HL-60 (cell line): ENCODE data around the gene SPHK1.

Experiments used
- DNase-seq, 2 experiments: peaks; one replicate each; pipeline ENCODE4 v3.0.0-alpha.2; 2010 to 2020; ENCODE audit warnings: low read depth in 1 of 2, low spot score in 1 of 2
- H3K27ac ChIP-seq: fragments of 250-450 bp; sonication (Bioruptor Pico); replicated peaks from 2 replicates; pipeline ENCODE4 v1.5.1; 2020; ENCODE audit warnings: mild to moderate bottlenecking, moderate library complexity
- H3K27me3 ChIP-seq: fragments of 250-450 bp; sonication (Bioruptor Pico); 2 replicates; pipeline ENCODE4 v1.5.1; 2021; ENCODE audit warnings: mild to moderate bottlenecking, moderate library complexity; ENCODE audit not compliant: insufficient read depth, poor library complexity, severe bottlenecking
- H3K4me3 ChIP-seq: replicated peaks from 2 replicates; pipeline ENCODE4 v1.5.1; 2011; ENCODE audit warnings: mild to moderate bottlenecking, control low read depth, low read length; ENCODE audit not compliant: insufficient read depth
- CTCF ChIP-seq: IDR thresholded peaks from one replicate; pipeline ENCODE4 v1.5.1; 2011; ENCODE audit warnings: low read length, control low read depth, inconsistent platforms; ENCODE audit not compliant: insufficient read depth
- GABPA ChIP-seq: IDR thresholded peaks from 2 replicates; pipeline ENCODE4 v1.6.1; 2012; ENCODE audit warnings: low read depth
- POLR2AphosphoS5 ChIP-seq: IDR thresholded peaks from 2 replicates; pipeline ENCODE4 v1.6.1; 2012; ENCODE audit warnings: low read depth
- SPI1 ChIP-seq: IDR thresholded peaks from 2 replicates; pipeline ENCODE4 v1.6.1; 2012; ENCODE audit warnings: low read depth, mild to moderate bottlenecking, borderline replicate concordance
- TF ChIP-seq, protein P1 (sequence below): IDR thresholded peaks from 2 replicates; pipeline ENCODE4 v1.6.1; 2012; ENCODE audit warnings: low read depth; ENCODE audit not compliant: insufficient replicate concordance

Gene SPHK1

DNA sequence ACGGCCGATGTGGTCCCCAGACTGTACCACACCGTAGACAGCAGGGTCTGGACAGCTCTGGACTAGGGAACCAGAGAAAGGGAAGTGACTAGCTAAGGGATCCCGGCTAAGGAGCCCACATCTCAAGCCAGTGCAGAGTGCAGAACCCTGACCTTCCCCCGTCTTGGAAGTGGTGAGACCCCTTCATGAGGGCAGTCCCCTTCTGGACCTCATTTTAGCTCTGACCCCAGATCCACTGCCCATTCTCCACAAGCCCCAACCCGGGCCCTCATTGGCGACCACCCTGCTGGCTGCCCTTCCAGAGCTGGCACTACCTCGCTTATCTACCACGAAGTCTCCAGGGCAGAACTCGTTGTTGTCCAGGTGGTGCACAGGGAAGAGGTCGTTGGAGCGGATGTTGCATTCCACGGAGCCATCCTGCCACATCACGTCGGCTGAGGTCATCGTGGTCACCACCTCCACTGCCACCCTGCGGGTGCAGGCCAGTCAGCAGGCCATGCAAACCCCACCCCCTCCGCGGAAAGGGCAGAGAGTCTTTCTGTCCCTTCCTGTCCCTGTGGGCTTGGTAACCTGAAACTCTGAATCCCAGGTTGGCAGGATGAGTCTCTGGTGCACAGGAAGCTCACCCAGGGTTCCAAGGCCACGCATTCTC is 14.2 kb downstream of the SPHK1 start:
- DNase-seq: peak in 1 of 2 experiments; percentile 15
- H3K27me3 ChIP-seq: no peaks in the 10 kb centered on the region
- TF ChIP-seq POLR2AphosphoS5 (no peak), CTCF (no peak), SPI1 (peak; percentile 54; the same call in 1 of the 2 replicates), GABPA (no peak)
- H3K4me3 ChIP-seq: no peak overlapping the region
- H3K27ac ChIP-seq: no peak overlapping the region

GRCh38 chr17:76399175-76400172 is 15.1 kb downstream of the SPHK1 start:
- Histone ChIP-seq H3K27me3 (no peaks in the 10 kb centered on the region), H3K27ac (no peak overlapping the region), H3K4me3 (no peak overlapping the region)
- TF ChIP-seq, protein P1, sequence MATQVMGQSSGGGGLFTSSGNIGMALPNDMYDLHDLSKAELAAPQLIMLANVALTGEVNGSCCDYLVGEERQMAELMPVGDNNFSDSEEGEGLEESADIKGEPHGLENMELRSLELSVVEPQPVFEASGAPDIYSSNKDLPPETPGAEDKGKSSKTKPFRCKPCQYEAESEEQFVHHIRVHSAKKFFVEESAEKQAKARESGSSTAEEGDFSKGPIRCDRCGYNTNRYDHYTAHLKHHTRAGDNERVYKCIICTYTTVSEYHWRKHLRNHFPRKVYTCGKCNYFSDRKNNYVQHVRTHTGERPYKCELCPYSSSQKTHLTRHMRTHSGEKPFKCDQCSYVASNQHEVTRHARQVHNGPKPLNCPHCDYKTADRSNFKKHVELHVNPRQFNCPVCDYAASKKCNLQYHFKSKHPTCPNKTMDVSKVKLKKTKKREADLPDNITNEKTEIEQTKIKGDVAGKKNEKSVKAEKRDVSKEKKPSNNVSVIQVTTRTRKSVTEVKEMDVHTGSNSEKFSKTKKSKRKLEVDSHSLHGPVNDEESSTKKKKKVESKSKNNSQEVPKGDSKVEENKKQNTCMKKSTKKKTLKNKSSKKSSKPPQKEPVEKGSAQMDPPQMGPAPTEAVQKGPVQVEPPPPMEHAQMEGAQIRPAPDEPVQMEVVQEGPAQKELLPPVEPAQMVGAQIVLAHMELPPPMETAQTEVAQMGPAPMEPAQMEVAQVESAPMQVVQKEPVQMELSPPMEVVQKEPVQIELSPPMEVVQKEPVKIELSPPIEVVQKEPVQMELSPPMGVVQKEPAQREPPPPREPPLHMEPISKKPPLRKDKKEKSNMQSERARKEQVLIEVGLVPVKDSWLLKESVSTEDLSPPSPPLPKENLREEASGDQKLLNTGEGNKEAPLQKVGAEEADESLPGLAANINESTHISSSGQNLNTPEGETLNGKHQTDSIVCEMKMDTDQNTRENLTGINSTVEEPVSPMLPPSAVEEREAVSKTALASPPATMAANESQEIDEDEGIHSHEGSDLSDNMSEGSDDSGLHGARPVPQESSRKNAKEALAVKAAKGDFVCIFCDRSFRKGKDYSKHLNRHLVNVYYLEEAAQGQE: no peak
- TF ChIP-seq POLR2AphosphoS5: no peak
- TF ChIP-seq SPI1: no peak
- no peak for TF ChIP-seq CTCF
- no peak for TF ChIP-seq GABPA
- no peak for DNase-seq

DNA sequence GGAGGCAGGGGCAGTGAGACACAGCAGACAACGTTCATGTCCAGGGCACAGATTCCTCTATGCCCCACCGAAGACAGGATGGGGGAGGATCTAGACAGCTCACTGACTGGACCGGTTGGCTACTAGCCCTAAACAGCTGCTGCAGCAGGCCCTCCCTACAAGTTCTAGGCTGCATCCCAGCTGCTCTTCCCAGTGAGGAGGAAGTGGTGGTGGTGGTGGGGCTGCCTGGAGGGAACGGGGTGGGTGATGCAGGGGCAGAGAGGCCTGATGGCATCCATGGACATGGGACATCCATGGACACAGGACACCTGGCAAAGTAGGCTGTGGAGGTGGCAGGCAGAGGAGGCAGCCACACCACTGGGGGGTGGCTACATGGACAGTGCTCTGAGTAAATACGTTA is 18.3 kb downstream of the SPHK1 start:
- TF ChIP-seq, protein P1: no peak
- TF ChIP-seq POLR2AphosphoS5: no peak
- Histone ChIP-seq H3K27me3 (no peaks in the 10 kb centered on the region), H3K4me3 (no peak overlapping the region), H3K27ac (no peak overlapping the region)
- DNase-seq: no peak

GRCh38 chr17:76404256-76404655 is 19.8 kb downstream of the SPHK1 start:
- H3K4me3 ChIP-seq: no peak overlapping the region
- no peak for TF ChIP-seq SPI1
- no peak for TF ChIP-seq POLR2AphosphoS5
- TF ChIP-seq, protein P1: no peak
- no peak for TF ChIP-seq CTCF
- TF ChIP-seq GABPA: no peak
- no peaks in the 10 kb centered on the region for H3K27me3 ChIP-seq
- H3K27ac ChIP-seq: no peak overlapping the region
- DNase-seq: no peak
